Measurements from ENCODE around the gene ARMC3.

DNA sequence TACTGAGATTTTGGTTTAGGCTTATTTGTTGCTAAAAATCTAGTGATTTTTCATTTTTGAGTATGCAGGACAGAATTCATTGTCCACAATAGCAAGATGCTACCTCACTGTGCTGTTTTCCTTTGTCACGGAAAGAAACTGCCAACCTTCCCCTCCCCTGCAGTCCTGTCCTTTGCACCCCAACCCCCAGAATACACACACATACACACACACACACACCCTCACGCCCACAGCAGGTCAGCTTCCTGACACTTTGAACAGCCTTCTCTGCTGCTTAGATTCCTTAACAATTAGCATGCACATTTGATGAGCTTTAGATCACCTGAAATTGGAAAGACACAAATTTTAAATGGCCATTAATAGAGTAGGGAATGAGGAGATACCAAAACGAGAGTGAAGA lies 32.1 kb downstream of the ARMC3 start:
- no peak for TF ChIP-seq POLR2A (IDR thresholded peaks at IDR 0.05)
- TF ChIP-seq, protein P1, sequence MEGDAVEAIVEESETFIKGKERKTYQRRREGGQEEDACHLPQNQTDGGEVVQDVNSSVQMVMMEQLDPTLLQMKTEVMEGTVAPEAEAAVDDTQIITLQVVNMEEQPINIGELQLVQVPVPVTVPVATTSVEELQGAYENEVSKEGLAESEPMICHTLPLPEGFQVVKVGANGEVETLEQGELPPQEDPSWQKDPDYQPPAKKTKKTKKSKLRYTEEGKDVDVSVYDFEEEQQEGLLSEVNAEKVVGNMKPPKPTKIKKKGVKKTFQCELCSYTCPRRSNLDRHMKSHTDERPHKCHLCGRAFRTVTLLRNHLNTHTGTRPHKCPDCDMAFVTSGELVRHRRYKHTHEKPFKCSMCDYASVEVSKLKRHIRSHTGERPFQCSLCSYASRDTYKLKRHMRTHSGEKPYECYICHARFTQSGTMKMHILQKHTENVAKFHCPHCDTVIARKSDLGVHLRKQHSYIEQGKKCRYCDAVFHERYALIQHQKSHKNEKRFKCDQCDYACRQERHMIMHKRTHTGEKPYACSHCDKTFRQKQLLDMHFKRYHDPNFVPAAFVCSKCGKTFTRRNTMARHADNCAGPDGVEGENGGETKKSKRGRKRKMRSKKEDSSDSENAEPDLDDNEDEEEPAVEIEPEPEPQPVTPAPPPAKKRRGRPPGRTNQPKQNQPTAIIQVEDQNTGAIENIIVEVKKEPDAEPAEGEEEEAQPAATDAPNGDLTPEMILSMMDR (IDR thresholded peaks at IDR 0.05), result no peak
- TF ChIP-seq EP300 (IDR thresholded peaks at IDR 0.05), result no peak

All from suprapubic skin (tissue), 3 donors.